Activated CD4-positive, alpha-beta T cell treated with anti-CD3 and anti-CD28 coated beads, Interleukin-2, Interleukin-6, amounts not matched to agents 100 ng/mL and 50 ng/mL, durations not matched to agents 16 hours and 8 hours (primary cell): ENCODE measurements around the gene GPATCH11.
A peak's percentile ranks its signal among the peaks of the same experiment; 100 is the strongest.

Experiments used
- DNase-seq: peaks from one replicate; pipeline ENCODE4 v3.0.0-alpha.2; 2020

GPATCH11 gene

DNA sequence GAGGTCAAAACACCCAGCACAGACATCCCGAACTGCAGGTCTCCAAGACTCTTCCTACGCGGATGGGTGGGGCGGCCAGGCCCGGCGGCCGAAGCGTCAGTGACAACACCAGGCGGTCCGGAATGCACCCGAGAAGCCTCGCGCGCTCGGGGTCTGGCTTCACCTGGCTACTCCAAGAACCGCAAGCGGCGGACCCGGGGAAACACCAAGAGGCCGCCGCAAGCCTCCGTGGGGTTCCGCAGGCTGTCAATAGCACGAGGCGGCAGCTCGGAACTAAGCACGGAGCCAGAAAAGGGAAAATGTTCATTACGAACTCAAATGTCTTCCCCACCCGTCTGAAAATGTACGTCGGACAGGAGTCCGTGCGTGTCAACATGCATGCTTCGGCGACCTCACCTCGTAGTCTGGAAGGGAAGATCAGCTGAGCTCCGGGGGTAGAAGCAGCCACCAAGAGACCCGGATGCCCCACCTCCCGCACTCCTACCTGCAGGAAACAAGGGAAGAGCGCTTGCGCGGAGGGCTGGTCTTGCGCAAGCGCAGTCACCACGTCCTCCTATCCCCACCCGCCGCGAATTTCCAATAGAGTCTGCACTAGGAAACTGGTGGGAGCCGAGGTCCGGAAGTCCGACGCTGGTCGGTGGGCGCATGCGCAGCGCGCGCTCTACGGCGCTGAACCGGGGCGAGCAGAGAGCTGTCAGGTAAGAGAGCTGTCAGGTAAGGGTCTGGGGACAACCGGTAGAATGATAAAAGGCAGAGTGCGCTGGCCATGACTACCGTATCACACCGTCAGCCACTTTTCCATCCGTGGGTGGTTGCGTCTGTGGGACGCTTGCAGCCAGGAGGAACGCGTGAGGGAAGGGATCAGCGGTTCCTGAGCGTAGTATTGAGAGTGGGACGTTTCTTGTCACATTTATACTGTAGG, at the start of gene GPATCH11, which contains the start of gene HEATR5B:
Gene GPATCH11 (plus strand): TSS at position 646 of the 922 bp plus-strand sequence. CDS start 3,864 bp downstream, outside the sequence.
Gene HEATR5B (minus strand): TSS at position 500 of the 922 bp plus-strand sequence. CDS start 958 bp downstream, outside the sequence.
- peak; percentile 96 for DNase-seq

DNA sequence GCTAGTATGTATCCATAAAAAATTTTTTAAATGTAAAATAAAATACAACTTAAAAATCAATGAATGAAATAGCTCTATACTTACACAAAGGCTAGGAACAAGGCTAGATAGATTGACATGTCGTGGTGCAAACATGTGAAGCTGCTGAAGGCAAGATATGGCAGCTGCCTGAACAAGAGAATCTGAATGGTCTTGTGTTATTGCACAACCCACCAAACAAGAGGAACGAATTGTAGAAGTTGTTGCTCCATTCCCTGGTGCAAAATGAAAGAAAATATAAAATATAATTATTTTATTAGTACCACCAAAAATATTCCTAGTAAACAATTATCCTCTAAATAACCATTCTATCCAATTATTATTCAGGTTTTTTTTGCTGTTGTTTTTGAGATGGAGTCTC, 46.5 kb upstream of the GPATCH11 start:
- DNase-seq = no peak

DNA sequence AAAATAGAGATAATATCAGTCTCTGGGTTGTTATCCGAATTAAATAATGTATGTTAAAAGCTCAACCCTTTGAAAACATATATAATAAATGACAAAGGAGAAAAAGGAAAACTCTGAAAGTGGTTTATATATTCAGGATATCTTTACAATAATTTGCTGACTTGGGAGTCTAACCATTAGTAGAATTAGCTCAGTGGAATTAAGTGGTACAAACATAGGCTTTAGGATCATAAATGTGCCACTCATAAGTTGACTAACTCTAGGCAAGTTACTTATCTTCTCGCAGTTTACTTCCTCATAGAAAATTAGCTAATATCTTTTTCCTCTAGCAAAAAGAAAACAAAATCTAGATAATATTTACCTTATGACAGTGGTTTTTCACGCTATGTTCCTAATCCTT, 44.7 kb upstream of the GPATCH11 start:
- no peak for DNase-seq

DNA sequence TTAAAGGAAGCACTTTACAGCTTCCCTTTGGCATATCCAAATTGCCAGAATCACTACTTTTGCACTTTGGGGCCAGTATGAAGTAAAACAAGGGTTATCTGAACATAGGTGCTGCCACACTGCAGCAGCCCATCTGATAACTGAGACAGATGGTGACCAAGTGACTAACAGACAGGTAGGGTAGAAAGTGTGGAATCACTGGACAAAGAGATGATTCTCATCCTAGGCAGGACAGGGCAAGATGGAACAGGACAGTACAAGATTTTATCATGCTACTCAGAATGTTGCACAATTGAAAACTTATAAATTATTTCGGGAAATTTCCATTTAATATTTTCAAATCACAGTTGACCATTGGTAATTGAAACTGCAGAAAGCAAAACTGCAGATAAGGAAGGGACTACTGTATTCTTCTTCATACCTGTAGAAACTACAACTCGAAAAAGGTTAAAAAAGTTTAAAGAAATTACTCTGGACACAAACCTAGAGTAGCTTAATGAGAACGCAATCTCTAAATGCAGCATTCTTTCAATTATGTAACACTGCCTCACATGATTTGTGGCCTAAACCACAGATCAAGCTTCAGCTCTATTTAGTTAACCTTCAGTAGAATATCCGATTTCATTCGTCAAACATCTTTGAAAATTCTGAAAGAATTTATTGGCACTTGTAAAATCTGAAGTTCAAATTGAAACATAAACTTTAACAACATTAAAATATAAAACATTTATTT, 31.6 kb upstream of the GPATCH11 start:
- DNase-seq = no peak

DNA sequence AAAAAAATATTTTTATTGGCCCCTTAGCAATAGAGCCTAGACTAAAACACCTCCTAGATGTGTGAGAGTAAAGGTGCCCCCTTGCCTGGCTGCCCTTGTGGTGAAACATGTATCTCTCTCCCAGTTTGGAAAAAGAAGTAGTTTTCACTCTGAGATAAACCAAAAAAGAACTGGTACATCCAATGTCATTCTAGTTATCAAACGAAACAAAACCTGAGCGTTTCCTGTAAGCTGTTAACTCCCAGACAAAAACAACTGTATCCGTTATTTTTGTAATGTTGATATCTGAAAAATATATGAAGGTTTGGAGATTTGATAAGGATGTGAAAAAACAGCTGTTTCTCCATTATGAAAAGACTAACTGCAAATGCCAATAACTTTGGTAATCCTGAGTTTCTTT, 24.5 kb upstream of the GPATCH11 start:
- no peak for DNase-seq

DNA sequence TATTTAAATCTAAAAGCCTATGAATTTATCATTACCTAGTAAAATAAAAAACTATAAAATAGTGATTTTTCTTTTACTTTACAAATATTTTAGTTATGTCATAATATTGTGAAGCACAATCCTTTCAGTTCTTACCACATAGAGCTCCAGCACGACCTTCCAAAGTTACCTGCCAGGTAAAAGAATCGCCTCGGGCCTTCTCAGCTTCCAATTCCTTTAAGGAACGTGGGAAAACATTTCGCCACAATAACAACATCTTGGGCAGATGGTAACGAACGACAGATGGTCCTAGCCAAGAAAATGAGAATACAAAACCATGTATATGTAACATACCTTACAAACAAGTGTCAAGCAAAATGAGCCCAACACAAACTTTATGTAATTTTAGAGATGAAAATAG, 23.9 kb upstream of the GPATCH11 start:
- no peak for DNase-seq

DNA sequence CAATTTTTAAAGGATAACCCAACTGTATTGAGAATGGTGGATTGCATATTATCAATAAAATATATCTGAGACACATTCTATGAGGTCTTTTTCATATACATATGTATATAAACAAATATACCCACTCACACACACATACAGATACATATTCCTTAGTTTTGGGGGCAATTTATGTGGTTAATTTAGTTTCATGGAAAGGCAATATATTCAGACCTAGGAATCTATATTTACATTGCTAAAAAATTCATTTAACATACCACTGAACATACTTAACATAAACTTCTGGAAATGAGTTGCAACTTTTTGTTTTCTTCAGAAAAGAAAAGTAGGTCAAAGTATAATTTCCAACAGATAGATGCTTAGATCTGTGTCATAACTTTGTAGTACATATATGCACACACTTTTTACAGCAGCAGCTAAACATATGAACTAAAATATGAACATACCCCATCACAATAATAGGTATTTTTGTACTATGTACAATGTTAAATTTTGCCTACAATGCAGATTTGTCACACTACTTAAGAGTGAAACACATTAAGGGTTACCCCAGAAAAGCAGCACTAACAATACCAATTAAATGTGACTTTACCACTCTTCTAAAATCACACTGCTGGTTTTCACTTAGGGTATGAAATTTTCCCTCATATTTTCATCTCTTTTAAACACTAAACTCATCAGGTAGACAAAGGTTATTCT, 23.2 kb upstream of the GPATCH11 start:
- no peak for DNase-seq

DNA sequence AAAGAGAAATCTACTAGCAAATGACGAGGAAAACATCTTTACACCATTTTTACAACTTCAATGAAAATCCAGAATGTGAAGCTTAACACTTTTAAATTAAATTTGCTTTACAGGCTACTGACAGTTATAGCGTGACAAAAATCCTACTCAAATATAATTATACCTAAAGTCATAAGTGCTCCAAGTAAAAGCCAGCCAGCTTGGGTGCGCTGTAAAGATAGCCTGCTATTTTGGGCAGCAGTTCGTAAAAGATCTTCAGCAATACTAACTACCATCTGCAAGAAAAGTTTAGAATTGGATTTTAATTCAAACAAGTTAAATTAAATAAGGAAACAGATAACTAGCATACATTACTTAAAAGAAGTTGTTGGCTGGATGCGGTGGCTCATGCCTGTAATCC, 22.5 kb upstream of the GPATCH11 start:
- DNase-seq = no peak

DNA sequence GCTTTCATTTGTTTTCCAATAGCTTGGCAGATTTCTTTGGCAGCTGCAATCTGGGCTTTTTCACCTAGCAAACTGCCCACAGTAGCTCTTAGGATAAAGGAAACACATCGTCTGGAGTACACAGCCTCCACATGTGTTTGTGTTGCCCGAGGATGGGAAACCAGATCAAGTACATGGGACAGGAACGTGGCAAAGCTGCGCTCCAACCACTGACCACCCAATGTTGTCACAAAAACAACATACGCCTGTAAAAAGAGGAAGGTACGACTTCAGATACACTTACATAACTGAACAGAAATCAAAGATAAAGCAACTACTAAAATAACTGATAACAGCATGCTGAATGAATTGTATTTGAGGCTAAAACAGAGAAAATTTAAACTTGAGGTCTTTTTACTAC, 15.6 kb upstream of the GPATCH11 start:
- DNase-seq = no peak

DNA sequence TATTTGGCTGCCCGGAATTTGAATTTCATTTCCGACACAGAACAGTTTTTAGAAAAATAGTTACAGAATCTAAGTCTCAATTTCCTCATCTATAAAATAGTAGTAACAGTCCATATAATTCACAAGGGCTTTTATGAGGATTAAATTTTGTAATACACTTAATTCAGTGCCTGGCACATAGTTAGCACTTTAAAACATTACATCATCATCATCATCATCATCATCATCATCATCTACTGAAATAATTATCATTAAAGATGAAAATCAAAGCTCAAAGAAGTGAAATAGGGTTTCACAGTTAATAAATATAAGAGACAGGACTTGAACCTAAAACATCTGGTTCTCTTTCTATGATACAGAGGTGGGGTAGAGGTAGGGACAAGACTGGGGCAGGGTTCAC, 13.4 kb upstream of the GPATCH11 start:
- no peak for DNase-seq

DNA sequence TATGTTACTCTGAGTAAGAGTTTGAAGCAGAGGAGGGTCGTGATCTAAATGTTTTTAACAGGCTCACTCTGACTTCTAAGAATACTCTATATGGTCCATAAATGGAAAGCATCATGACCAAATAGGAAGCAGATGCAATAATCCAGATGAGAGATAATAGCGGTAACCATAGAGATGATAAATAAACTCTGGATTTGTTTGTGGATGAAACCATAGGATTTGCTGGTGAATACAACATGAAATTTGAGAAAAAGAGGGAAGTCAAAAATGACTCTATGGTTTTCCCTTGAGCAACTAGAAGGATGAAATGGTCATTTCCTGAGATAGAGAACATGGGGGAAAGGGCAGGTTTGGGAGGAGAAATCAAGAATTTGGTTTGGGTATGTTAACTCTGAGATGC, 4.1 kb upstream of the GPATCH11 start:
- no peak for DNase-seq

DNA sequence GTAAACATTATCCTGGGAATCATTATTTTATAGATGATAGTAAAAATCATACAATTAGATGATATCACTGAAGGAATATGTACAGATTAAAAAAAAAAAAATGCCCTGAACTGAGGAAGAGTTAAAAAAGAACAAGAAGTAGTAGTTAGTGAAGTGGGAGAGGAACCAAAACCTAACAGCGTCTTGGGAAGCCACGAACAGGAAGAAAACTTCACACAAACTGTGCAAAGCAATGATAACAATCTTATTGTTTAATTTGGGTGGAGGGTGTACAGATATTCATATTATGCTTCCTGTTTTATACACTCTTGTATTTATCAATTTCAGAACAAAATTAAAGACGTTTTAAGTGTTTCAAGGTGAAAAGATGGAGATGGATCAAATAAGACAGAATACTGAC, 3.6 kb upstream of the GPATCH11 start:
- DNase-seq = no peak

DNA sequence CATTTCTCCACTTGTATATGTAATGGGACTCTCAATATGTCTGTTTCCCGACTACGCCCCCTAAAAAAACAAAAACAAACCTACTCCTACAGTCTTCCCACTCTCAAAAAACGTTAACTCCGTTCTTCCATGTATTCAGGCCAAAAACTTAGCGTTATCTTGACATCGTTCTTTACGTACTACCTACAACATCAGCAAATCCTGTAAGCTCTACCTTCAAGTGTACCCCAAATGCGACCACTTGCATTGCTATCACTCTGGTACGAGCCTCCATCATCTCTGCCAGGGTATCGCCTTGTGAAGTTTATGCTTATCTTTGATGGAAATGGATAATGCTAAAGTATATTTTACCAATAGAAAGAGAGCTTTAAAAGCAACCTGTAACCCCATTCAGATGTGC, 479 bp downstream of the GPATCH11 start:
- DNase-seq = peak; percentile 0

DNA sequence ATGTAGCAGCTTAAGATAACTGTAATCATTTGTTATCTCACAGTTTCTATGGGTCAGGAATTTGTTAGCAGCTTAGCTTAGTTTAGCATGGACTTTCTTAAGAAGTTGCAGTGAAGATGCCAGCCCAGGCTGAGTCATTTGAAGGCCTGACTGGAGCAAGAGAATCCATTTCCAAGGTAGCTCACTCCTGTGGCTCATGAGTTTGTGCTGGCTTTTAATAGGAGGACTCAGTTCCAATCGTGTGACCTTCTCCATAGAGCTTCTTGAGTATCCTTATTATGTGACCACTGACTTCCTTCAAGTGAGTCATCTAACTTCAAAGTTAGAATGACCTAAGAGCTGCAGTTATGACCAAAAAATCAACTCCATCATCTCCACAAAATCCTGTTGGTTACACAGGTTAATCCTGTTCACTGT, 1.4 kb downstream of the GPATCH11 start:
- peak; percentile 40 for DNase-seq

DNA sequence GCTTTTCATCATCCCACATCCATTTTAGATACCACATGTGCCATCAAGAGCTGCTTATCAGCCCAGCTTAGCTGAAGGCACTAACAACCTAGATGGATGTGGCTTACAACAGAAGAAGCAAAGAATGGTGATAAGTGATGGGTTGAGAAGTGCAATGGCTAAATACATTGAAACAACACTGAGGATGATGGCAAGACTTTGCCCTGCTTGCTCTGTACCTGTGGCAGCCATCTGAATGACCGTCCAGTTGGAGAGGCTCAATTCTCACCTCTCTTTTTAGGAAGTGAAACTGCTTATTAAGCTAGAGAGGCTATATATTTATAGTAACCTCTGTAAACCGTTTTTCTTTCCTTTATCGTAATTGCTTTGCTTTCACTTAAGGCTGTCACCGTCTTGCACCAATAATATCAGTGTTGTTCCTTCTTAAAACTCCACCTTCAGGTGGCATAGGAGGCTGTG, 5.7 kb downstream of the GPATCH11 start:
- no peak for DNase-seq

DNA sequence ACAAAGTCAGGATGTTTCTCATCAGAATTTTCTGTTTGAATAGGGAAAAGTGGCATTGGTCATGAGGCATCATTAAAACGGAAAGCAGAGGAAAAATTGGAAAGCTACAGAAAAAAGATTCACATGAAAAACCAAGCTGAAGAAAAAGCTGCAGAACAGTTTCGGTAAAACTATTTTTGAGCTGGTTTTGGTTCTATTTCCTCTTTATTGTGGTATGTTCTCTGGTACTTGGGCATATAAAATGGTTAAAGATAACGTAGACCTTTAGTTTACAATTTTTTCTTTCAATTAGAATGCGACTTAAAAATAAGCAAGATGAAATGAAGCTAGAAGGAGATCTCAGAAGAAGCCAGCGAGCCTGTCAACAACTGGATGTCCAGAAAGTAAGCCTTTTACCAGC, 7.6 kb downstream of the GPATCH11 start:
- DNase-seq = no peak

DNA sequence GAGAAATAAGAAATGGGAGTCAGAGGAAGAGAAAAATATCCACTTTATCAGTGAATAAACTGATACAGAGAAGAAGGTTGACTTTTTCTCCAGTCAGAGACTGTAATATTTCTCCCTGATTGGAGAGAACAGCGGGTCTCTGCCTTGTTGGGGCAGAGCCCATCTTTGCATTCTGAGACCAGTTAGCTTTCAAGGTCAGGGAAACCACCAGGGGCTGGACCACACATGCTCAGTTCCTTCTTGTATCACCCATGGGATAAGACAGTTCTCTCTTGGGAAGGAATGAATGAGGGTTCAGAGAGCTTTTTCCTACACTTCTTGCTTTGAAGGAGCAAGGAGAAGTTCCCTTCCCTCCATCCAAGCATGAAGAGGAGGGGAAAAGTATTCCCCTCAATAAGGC, 12.2 kb downstream of the GPATCH11 start:
- no peak for DNase-seq

DNA sequence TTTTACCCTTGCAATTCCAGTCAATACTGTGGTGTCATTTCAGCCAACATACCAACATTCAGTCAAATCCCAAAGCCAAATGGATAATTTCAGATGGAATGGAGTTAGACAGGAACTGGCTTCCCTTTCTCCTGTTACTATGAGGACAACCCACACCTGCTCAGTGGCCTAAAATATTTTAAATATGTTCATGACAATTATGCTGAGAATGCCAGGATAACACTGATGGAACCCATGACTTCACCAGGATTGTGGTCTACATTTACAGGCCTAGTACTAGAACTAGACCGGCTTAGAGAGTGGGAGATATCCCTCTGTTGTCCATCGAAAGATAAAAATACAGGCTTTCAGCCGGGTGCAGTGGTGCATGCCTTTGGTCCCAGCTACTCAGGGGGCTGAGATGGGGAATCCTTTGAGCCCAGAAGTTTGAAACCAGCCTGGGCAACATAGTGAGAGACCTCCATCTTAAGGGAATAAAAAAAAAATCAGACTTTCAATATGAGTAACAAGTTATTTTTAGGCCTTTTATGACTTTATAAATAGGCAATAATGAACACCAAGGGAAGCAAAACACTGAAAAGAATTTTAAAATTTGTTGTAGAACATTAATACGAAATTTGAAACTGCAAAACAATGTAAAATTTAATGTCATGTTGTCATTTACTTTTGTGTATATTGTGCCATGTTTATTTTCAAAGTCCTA, 14.2 kb downstream of the GPATCH11 start:
- no peak for DNase-seq

DNA sequence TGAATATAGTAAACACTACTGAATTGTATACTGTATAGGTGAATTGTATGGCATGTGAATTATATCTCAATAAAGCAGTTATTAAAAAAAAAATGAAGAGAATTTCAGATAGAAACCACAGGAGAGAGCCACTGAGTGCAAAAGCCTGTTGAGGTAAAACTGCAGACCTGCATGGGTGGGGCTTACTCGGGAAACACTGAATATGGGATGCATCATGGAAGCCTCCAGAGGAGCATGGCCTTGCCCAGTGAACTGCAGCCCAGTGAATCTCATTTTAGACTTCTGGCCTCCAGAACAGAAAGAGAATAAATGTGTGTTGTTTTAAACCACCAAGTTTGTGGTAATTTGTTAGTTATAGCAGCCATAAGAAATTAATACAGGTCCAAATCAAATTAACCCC, 15.7 kb downstream of the GPATCH11 start:
- DNase-seq = no peak

DNA sequence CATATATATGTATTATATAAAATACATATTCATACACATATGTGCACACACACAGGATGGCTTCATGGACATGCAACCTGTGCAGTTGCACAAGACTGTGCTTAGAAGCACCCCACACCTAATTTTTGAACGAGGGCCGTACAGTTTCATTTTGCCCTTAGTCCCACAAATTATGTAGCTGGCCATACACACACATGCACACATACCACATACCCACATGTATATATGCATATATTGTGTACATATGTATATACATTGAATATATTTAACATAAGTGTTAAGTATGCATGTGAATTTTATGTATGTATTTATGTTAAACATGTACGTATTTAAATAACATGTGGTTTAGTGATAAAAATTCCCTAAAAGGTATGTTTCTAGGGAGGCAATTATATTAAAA, 18.3 kb downstream of the GPATCH11 start:
- no peak for DNase-seq

DNA sequence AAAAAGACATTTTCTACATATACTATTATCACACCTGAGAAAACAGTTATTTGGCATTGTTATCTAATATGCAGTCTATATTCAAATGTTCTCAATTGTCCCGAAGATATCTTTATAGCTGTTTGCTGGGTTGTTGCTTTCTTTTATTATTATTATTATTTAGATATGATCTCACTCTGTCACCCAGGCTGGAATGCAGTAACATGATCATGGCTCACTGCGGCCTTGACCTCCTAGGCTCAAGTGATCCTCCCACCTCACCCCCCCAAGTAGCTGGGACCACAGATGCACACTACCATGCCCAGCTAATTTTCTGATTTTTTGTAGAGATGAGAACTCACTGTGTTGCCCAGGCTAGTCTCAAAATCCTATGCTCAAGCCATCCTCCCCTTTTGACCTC, 19.9 kb downstream of the GPATCH11 start:
- no peak for DNase-seq

DNA sequence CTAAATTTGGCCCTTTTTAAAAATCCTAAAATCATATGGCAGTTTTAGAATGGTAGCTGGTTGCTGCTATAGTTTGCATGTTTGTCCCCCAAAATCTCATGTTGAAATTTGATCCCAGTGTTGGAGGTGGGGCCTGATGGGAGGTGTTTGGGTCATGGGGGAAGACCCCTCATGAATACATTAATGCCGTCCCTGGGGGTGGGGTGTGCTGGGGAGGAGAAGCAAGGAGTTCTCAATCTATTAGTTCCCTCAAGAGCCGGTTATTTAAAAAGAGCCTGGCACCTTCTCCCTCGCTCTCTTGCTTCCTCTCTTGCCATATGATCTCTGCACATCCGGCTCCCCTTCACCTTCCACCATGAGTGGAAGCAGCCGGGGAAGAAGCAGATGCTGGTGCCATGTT, 20.8 kb downstream of the GPATCH11 start:
- DNase-seq = no peak

DNA sequence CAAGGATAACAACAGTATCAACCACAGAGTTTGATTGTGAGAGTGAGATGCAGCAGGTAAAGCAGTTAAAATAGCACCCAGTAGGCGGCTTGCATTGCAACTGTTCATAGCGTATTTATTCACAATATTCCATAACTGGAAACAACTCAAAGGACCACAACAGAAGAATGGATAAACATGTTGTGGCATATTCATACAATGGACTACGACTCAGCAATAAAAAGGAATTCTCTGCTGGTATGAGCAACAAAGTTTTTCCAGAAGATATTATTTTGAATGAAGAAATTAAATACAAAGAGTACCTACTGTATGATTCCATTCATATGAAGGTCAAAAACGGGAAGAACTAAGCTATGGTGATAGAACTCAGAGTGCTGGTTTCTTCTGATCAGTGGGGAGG, 25.2 kb downstream of the GPATCH11 start:
- no peak for DNase-seq
